A549 (cell line): Measurements from ENCODE around the gene XYLB.

Experiments
- CTCF ChIP-seq: fragments of >200 bp; sonication (Bioruptor Twin); formaldehyde crosslinking; IDR thresholded peaks from 3 replicates; pipeline ENCODE4 v1.5.1; 2016
- FOSL2 ChIP-seq, 2 experiments: fragments of 450-650 bp in 1 of 2; fragments of >200 bp in 1 of 2; sonication (Bioruptor Twin) in 1 of 2; formaldehyde crosslinking; IDR thresholded peaks; 2 replicates each; pipeline versions ENCODE4 v1.5.0 to v1.6.1; 2016 to 2020; ENCODE audit warnings: mild to moderate bottlenecking in 1 of 2, moderate library complexity in 1 of 2
- JUNB ChIP-seq: fragments of >200 bp; sonication (Bioruptor Twin); formaldehyde crosslinking; IDR thresholded peaks from 2 replicates; pipeline ENCODE4 v1.6.1; 2016
- PBX3 ChIP-seq: IDR thresholded peaks from 2 replicates; pipeline ENCODE4 v1.6.1; 2012
- REST ChIP-seq: fragments of 200-600 bp; sonication (generic); IDR thresholded peaks from 2 replicates; pipeline ENCODE4 v1.6.1; 2016; ENCODE audit warnings: antibody characterized with exemption, mild to moderate bottlenecking, moderate library complexity
- ZFP36 ChIP-seq: fragments of 450-650 bp; IDR thresholded peaks from 2 replicates; pipeline ENCODE4 v1.6.1; 2014; ENCODE audit warnings: borderline replicate concordance; ENCODE audit not compliant: partially characterized antibody

- no peak for TF ChIP-seq CTCF
- no peak for TF ChIP-seq PBX3
- no peak for TF ChIP-seq FOSL2 (IDR thresholded peaks at IDR 0.05)
- TF ChIP-seq FOSL2 (CRISPR knock-in tag; IDR thresholded peaks at IDR 0.05) = no peak
- TF ChIP-seq REST = no peak
- no peak for TF ChIP-seq JUNB
- TF ChIP-seq ZFP36 = no peak
Observed at GRCh38 chr3:38337703-38338102, 8.9 kb upstream of the XYLB start.
